HepG2 (cell line): Measurements from ENCODE around the gene NUDCD3.

ENCODE experiments used
- ASH2L ChIP-seq: fragments of 300-600, 200-600 bp; sonication (generic); IDR thresholded peaks from 2 replicates; pipeline ENCODE4 v1.7.0; 2017; ENCODE audit warnings: low read depth, mild to moderate bottlenecking, moderate library complexity, mixed read lengths, low read length; ENCODE audit not compliant: insufficient read length
- GFI1 ChIP-seq: sonication (generic); formaldehyde crosslinking; IDR thresholded peaks from 2 replicates; pipeline ENCODE4 v1.5.0; 2020; ENCODE audit warnings: missing genetic modification reagents, mild to moderate bottlenecking, borderline replicate concordance
- HOXA5 ChIP-seq: sonication (generic); formaldehyde crosslinking; IDR thresholded peaks from 2 replicates; pipeline ENCODE4 v1.4.0; 2020; ENCODE audit warnings: missing genetic modification reagents
- KLF6 ChIP-seq: IDR thresholded peaks from 2 replicates; pipeline ENCODE4 v1.8.0; 2016; ENCODE audit warnings: missing biosample characterization, missing genetic modification reagents
- NFYB ChIP-seq: sonication (generic); formaldehyde crosslinking; IDR thresholded peaks from 2 replicates; pipeline ENCODE4 v1.4.0; 2020; ENCODE audit warnings: missing genetic modification reagents
- NRL ChIP-seq: sonication (generic); formaldehyde crosslinking; IDR thresholded peaks from 2 replicates; pipeline ENCODE4 v1.5.0; 2020; ENCODE audit warnings: missing genetic modification reagents, mild to moderate bottlenecking, moderate library complexity, borderline replicate concordance
- THAP11 ChIP-seq: IDR thresholded peaks from 2 replicates; pipeline ENCODE4 v1.6.1; 2016; ENCODE audit warnings: missing biosample characterization, missing genetic modification reagents
- YY1 ChIP-seq: IDR thresholded peaks from 2 replicates; pipeline ENCODE4 v1.6.1; 2011; ENCODE audit warnings: low read length, low read depth, moderate library complexity, mild to moderate bottlenecking; ENCODE audit not compliant: insufficient read depth, insufficient replicate concordance

DNA sequence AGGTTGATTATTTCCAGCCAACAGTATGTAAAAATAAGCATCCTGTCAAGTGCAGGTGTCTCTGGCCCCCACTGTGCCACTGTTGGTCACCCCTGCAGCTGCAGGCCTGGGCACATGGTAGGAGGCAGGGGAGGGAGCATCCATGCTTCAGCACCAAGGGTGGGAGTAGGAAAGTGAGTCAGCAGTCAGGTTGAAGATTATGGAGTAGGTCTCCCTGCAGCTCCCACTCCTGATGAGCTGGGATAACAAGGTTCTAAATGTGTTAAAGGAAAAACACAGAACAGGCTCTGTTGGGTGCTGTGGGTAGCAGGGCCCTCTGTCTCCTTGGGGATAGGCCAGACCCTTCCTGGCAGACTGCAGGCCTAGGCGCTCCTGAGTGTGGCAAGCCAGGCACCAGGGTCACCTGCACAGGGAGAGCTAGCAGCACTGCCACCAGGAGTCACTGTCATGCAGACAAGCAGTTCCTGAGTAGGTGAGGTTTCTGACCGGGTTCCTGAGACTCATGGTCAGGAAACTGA, 59.3 kb downstream of the NUDCD3 start:
- no peak for TF ChIP-seq THAP11 (CRISPR knock-in tag)
- no peak for TF ChIP-seq NFYB (CRISPR knock-in tag)
- TF ChIP-seq KLF6 (CRISPR knock-in tag), result no peak
- no peak for TF ChIP-seq GFI1 (CRISPR knock-in tag)
- TF ChIP-seq HOXA5 (CRISPR knock-in tag), result no peak
- TF ChIP-seq NRL, result no peak
- TF ChIP-seq ASH2L, result no peak
- no peak for TF ChIP-seq YY1
